Memory B cell (primary cell): ENCODE results near the gene ARTN.

ENCODE experiments used
- ATAC-seq: fragments of 150-1000 bp; cut with Tn5 transposase; 2 replicates; pipeline ENCODE4 v1.10.0; 2021; ENCODE audit warnings: low read depth, mild to moderate bottlenecking, moderate library complexity
- DNase-seq, 2 donors: peaks; one replicate each; pipeline ENCODE4 v3.0.0; 2022; ENCODE audit warnings: low spot score in 2 of 2
- H3K27ac Mint-ChIP-seq: one replicate; pipeline ENCODE4 v1.8.0; 2022; ENCODE audit warnings: mild to moderate bottlenecking, moderate library complexity, mixed read lengths
- H3K27me3 Mint-ChIP-seq: one replicate; pipeline ENCODE4 v1.8.0; 2022; ENCODE audit warnings: mixed read lengths
- H3K36me3 Mint-ChIP-seq: one replicate; pipeline ENCODE4 v1.8.0; 2022; ENCODE audit warnings: mild to moderate bottlenecking, mixed read lengths
- H3K4me1 Mint-ChIP-seq: one replicate; pipeline ENCODE4 v1.8.0; 2022; ENCODE audit warnings: mixed read lengths
- H3K4me3 Mint-ChIP-seq: one replicate; pipeline ENCODE4 v1.8.0; 2022; ENCODE audit warnings: mild to moderate bottlenecking, moderate library complexity, mixed read lengths
- H3K9me3 Mint-ChIP-seq: one replicate; pipeline ENCODE4 v1.8.0; 2022; ENCODE audit warnings: mixed read lengths

The ARTN gene

GRCh38 chr1:43985984-43986595 lies 52.5 kb downstream of the ARTN start:
- DNase-seq (no peak), ATAC-seq (no peak)
- Mint-ChIP-seq H3K36me3 (no peaks in the 10 kb centered on the region), H3K9me3 (no peaks in the 10 kb centered on the region), H3K4me1 (no peaks in the 10 kb centered on the region), H3K4me3 (no peak overlapping the region), H3K27ac (no peak overlapping the region), H3K27me3 (no peaks in the 10 kb centered on the region)

DNA sequence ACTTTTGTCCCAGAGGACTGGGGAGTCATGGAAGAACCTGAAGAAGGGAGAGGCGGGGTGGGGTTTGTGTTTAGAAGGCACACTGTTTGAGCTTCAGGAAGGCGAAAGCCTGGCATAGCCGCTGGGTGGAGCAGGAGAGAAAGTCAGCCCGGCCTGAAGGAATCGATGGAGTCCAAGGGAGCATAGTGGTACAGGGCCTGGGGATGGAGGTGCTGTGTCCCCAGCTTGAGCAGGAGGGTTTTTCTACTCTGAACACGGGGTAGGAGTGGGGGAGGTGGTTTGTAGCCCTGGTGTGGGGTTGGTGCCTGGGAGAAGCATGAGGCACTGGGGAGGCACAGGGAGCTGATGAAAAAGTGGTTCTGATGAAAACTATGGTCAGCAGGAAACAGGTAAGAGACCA lies 53.1 kb downstream of the ARTN start:
- no peaks in the 10 kb centered on the region for H3K36me3 Mint-ChIP-seq
- ATAC-seq (no peak), DNase-seq (no peak)
- no peaks in the 10 kb centered on the region for H3K9me3 Mint-ChIP-seq
- H3K4me1 Mint-ChIP-seq = no peaks in the 10 kb centered on the region
- no peak overlapping the region for H3K27ac Mint-ChIP-seq
- no peak overlapping the region for H3K4me3 Mint-ChIP-seq
- H3K27me3 Mint-ChIP-seq = no peaks in the 10 kb centered on the region
